Ovary (tissue), 9 donors: ENCODE data around the gene SLC9A1. TPM values are rescaled to one million over a fixed set of nuclear protein-coding genes. Genes with fewer than 3 reads are reported as not detected.

Experiments
- DNase-seq, 5 donors: peaks; one replicate each; pipeline ENCODE4 v3.0.0-alpha.2; 2019 to 2020
- H3K27ac ChIP-seq, 2 donors: fragments of 200-600 bp; one replicate each; pipeline versions ENCODE4 v1.5.1 to v1.8.0; 2019 to 2022
- H3K27me3 ChIP-seq: fragments of 200-600 bp; one replicate; pipeline ENCODE4 v1.8.0; 2022
- H3K36me3 ChIP-seq: fragments of 200-600 bp; sonication (generic); one replicate; pipeline ENCODE4 v1.5.1; 2019
- H3K4me1 ChIP-seq: one replicate; pipeline ENCODE4 v1.8.1; 2013; ENCODE audit warnings: mild to moderate bottlenecking, moderate library complexity; ENCODE audit not compliant: insufficient read depth
- H3K4me3 ChIP-seq: fragments of 200-600 bp; sonication (generic); one replicate; pipeline ENCODE4 v1.5.1; 2017
- H3K9me3 ChIP-seq, 2 donors: fragments of 200-600 bp in 1 of 2; sonication (generic) in 1 of 2; one replicate each; pipeline versions ENCODE4 v1.5.1 to v1.8.1; 2013 to 2019; ENCODE audit warnings: mild to moderate bottlenecking in 1 of 2, moderate library complexity in 1 of 2
- CTCF ChIP-seq, 3 donors: fragments of 450-650 bp in 2 of 3; fragments of 200-600 bp in 1 of 3; IDR thresholded peaks; one replicate each; pipeline versions ENCODE4 v1.5.1 to v1.8.0; 2016 to 2022; ENCODE audit warnings: antibody characterized with exemption in 3 of 3, mild to moderate bottlenecking in 1 of 3
- EP300 ChIP-seq: sonication (generic); formaldehyde crosslinking; IDR thresholded peaks from one replicate; pipeline ENCODE4 v1.6.1; 2017; ENCODE audit warnings: antibody characterized with exemption
- POLR2A ChIP-seq: fragments of 450-650 bp; IDR thresholded peaks from one replicate; pipeline ENCODE4 v1.6.1; 2017; ENCODE audit warnings: antibody characterized with exemption, mild to moderate bottlenecking, moderate library complexity
- WGBS, 3 donors: extraction: QIAGEN DNeasy Blood & Tissue Kit in 1 of 3; methylation state at CpG; one replicate each; pipeline versions ENCODE4 v1.1.5 to v1.1.7; 2013 to 2017; 5-methylcytosine and 5-hydroxymethylcytosine counted together
- intact Hi-C, 4 donors: fragments of 100-400 bp; cut with DNase I; formaldehyde crosslinking; loops; one replicate each; pipeline versions ENCODE4 v1.11.0 to v1.15.1; 2022 to 2023
- polyA plus RNA-seq, 2 donors: library from polyadenylated mRNA; stranded (reverse); fragments of 200-250 nt in 1 of 2; fragments of 350-450 nt in 1 of 2; fragmentation: Illumina TruSeq in 1 of 2; extraction: RNeasy Lipid Tissue Mini Kit (QIAGEN cat#74804) in 1 of 2; gene quantifications; one replicate each; pipeline ENCODE4 v1.2.3, GENCODE V29; 2013 to 2014
- total RNA-seq, 7 donors: library from RNA; depleted of rRNA in 2 of 7; stranded (reverse); fragments of >200 nt in 2 of 7; fragmentation: NEBNext Ultra II Directional in 3 of 7; extraction: Animal tissue kit (Norgen Biotek cat#: 25700) in 3 of 7; gene quantifications; one replicate each; pipeline versions ENCODE4 v1.1.0 to v1.2.4, GENCODE V29; 2016 to 2023
- donor health status: DM: no; HTN: no; CAD: no; lungs with moderate emphysema.
- donor health status: DM: no; HTN: no; CAD: no.
- donor health status: Bipolar disorder and iron deficiency.
- donor health status: DM: yes; HTN: yes; CAD: no.
- donor health status: DM: no; HTN: no; CAD: no.
- donor health status: DM: yes; HTN: yes; CAD: no.

Gene SLC9A1
- total and polyA plus RNA-seq, 9 donors, result 8.6 to 33.7 (median 14.8) TPM

- Histone ChIP-seq H3K4me3 (no peak overlapping the region), H3K4me1 (no peaks in the 10 kb centered on the region), H3K27ac (no peak overlapping the region), H3K9me3 (no peaks in the 10 kb centered on the region), H3K27me3 (no peaks in the 10 kb centered on the region), H3K36me3 (no peaks in the 10 kb centered on the region)
- DNase-seq, result no peak
- 50 to 79% (median 67%) methylated on average over 8 of the region's 8 CpGs for WGBS, 3 donors
- intact Hi-C loops, result no loop called here
- TF ChIP-seq CTCF (IDR thresholded peaks at IDR 0.05) (no peak), POLR2A (no peak), EP300 (no peak)
These were observed 94.0 kb downstream of the SLC9A1 start for GRCh38 chr1:27060891-27061290.

DNA sequence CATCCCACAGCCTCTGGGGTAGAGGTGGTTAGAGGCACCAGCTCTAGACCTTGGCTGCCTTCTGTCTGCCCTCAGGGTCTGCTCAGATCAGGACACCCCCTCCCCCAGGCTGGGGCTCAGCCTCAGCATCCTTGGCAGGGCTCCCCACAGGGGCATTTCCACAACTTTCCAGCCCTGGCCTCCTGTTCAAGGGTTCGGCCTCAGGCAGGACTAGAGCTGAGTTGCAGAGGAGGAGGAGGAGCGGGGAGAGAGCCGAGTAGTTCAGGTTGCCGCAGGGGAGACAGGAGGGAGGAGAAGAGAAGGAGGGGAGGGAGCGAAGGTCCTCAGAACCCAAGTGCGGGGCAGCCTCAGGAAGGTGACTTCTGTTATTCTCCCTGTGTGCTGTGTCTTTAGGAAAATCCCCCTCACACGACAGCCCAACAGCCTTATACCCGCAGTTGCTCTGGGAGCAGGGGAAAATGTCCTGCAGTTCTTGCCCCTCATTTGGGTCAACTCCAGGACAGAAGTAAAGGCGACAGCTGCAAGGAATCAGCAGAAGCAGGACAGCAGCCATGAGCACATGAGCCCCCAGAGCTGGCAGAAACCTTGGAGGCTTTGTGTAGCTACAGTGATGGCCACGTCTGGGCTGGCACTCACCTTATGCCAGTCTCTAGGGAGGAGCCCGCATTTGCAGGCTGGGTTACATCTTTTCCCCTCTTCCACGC, 95.8 kb downstream of the SLC9A1 start:
- Histone ChIP-seq H3K4me1 (no peaks in the 10 kb centered on the region), H3K27ac (no peak overlapping the region), H3K36me3 (no peaks in the 10 kb centered on the region), H3K9me3 (no peaks in the 10 kb centered on the region), H3K27me3 (no peaks in the 10 kb centered on the region), H3K4me3 (no peak overlapping the region)
- intact Hi-C loops, result loop anchor here in 1 of 4 donors (5.0 kb wide), 1 partner anchor 52 kb away; no protein-coding TSS in a partner anchor
- WGBS, 3 donors, result 63 to 69% (median 65%) methylated on average over 12 of the region's 12 CpGs
- DNase-seq, result no peak
- TF ChIP-seq POLR2A (no peak), EP300 (no peak), CTCF (IDR thresholded peaks at IDR 0.05) (no peak)

DNA sequence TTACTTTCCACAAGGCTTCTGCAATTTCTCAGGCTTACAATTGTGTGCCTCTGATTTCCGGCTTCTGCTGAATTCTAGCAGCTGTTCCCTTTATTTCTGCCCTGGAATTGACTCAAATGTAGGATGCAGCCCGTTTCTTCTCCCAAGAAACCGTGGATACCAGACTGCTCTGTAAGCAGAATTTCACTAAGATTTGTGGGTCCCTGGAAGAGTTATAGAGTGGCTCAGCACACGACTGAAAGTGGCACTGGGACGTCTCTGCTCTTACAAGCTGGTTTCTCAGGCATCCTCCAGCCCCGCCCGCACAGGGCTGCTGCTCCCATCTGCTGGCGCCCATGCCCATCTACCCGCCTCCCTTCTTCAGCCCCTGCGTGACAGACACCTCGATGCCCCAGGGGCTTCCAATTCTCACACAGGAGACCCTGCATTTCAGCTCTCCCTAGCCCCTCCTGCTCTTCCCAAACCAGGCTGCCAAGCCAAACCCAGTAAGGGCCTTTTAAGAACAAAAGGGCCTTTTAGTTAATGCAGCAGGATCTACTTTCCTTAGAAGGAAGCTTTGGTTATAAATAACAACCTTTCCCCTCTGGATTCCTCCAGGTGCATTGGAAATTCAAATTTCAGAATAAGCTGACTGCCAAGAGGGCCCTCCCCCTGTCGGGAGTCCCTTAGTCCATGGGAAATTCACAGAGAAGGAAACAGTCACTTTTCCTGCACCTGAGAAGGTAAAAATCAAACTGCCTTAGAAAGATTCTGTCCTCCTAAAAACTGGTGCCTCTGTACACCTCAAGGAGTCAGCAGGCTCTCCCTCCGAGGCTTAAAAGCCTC, 96.9 kb downstream of the SLC9A1 start:
- 22 to 29% (median 27%) methylated on average over 13 of the region's 13 CpGs for WGBS, 3 donors
- Histone ChIP-seq H3K4me3 (no peak overlapping the region), H3K27me3 (no peaks in the 10 kb centered on the region)

More for the DNA sequence above, 96.9 kb downstream of the SLC9A1 start:
- no peak for DNase-seq
- H3K36me3 ChIP-seq, result no peaks in the 10 kb centered on the region
- intact Hi-C loops, result loop anchor here in 1 of 4 donors (5.0 kb wide), 1 partner anchor 51 kb away; no protein-coding TSS in a partner anchor
- TF ChIP-seq EP300 (no peak), POLR2A (no peak), CTCF (IDR thresholded peaks at IDR 0.05) (no peak)
- no peaks in the 10 kb centered on the region for H3K9me3 ChIP-seq
- no peak overlapping the region for H3K27ac ChIP-seq
- H3K4me1 ChIP-seq, result no peaks in the 10 kb centered on the region
